PC-9 (cell line): ENCODE data around the gene FCRL6. TPM values are rescaled to one million over a fixed set of nuclear protein-coding genes. Genes with fewer than 3 reads are reported as not detected.
A peak's percentile ranks its signal among the peaks of the same experiment; 100 is the strongest.

Source experiments
- Bru-seq: library from RNA; stranded (reverse); fragments of 400-500 nt; gene quantifications from one replicate; lab custom pipeline; 2021; lab: Mats Ljungman, UMichigan
- BruChase-seq, 2 experiments: library from RNA; stranded (reverse); fragments of 400-500 nt; gene quantifications; one replicate each; lab custom pipeline; 2021; lab: Mats Ljungman, UMichigan
- BruUV-seq: library from RNA; stranded (reverse); fragments of 400-500 nt; replicated peaks from 2 replicates; lab custom pipeline; 2021; lab: Mats Ljungman, UMichigan
- CTCF ChIA-PET: fragments of 300-600 bp; sonication (Branson Sonifier 250); formaldehyde crosslinking; loops from one replicate; lab custom pipeline; 2022; ENCODE audit warnings: antibody characterized with exemption; lab: Charles Lee
- POLR2A ChIA-PET: fragments of 300-600 bp; sonication (Branson Sonifier 250); formaldehyde crosslinking; loops from one replicate; lab custom pipeline; 2022; ENCODE audit warnings: antibody characterized with exemption; ENCODE audit not compliant: unreplicated experiment; lab: Charles Lee
- DNase-seq, 2 experiments: peaks; one replicate each; pipeline versions ENCODE4 v3.0.0 to v3.0.0-alpha.2; 2015 to 2022; ENCODE audit warnings: mixed read lengths in 1 of 2
- H2AFZ ChIP-seq: fragments of 200-600 bp; sonication (generic); 2 replicates; pipeline ENCODE4 v1.8.1; 2017; ENCODE audit warnings: antibody characterized with exemption
- H3F3A ChIP-seq: fragments of 200-600 bp; sonication (generic); 2 replicates; pipeline ENCODE4 v1.8.1; 2017; ENCODE audit warnings: antibody characterized with exemption, mild to moderate bottlenecking, low read depth; ENCODE audit not compliant: insufficient read depth
- H3K27ac ChIP-seq: fragments of 200-600 bp; sonication (generic); 2 replicates; pipeline ENCODE4 v1.6.1; 2016; ENCODE audit warnings: mixed run types
- H3K27me3 ChIP-seq: fragments of 200-600 bp; sonication (generic); 2 replicates; pipeline ENCODE4 v1.6.1; 2016; ENCODE audit warnings: low read depth, mixed run types; ENCODE audit not compliant: insufficient read depth
- H3K36me3 ChIP-seq: fragments of 200-600 bp; sonication (generic); 2 replicates; pipeline ENCODE4 v1.6.1; 2016; ENCODE audit warnings: low read depth, mixed run types
- H3K4me1 ChIP-seq: fragments of 200-600 bp; sonication (generic); replicated peaks from 2 replicates; pipeline ENCODE4 v1.6.1; 2016; ENCODE audit warnings: mixed run types; ENCODE audit not compliant: insufficient read depth
- H3K4me2 ChIP-seq: fragments of 200-600 bp; sonication (generic); 2 replicates; pipeline ENCODE4 v1.6.1; 2017; ENCODE audit warnings: mixed run types
- H3K4me3 ChIP-seq: fragments of 200-600 bp; sonication (generic); 2 replicates; pipeline ENCODE4 v1.6.1; 2016; ENCODE audit warnings: mixed run types
- H3K79me2 ChIP-seq: fragments of 200-600 bp; sonication (generic); 2 replicates; pipeline ENCODE4 v1.6.1; 2017; ENCODE audit warnings: low read depth, mixed run types
- H3K9me2 ChIP-seq: fragments of 200-600 bp; sonication (generic); 2 replicates; pipeline ENCODE4 v1.8.1; 2017; ENCODE audit warnings: mild to moderate bottlenecking; ENCODE audit not compliant: insufficient read depth
- H3K9me3 ChIP-seq: fragments of 200-600 bp; sonication (generic); 2 replicates; pipeline ENCODE4 v1.8.1; 2016; ENCODE audit warnings: low read depth; ENCODE audit not compliant: insufficient read depth
- H4K20me1 ChIP-seq: fragments of 200-600 bp; sonication (generic); 2 replicates; pipeline ENCODE4 v1.8.1; 2017; ENCODE audit not compliant: insufficient read depth
- CTCF ChIP-seq: fragments of 200-600 bp; sonication (generic); conservative IDR thresholded peaks from 2 replicates; pipeline ENCODE4 v1.6.1; 2017; ENCODE audit warnings: mixed run types, antibody characterized with exemption, mild to moderate bottlenecking, moderate library complexity
- EZH2 ChIP-seq: fragments of 200-600 bp; sonication (generic); IDR thresholded peaks from 2 replicates; pipeline ENCODE4 v1.8.0; 2017; ENCODE audit warnings: antibody characterized with exemption, low read depth
- intact Hi-C: fragments of 100-400 bp; cut with micrococcal nuclease; formaldehyde crosslinking; loops from one replicate; pipeline ENCODE4 v1.10.0; 2022; ENCODE audit not compliant: unreplicated experiment
- long read RNA-seq: library from polyadenylated mRNA; stranded (forward); transcript quantifications from one replicate; pipeline ENCODE4 v2.0.0, GENCODE V29; 2022
- total RNA-seq: library from RNA; stranded (reverse); gene quantifications from 2 replicates; pipeline ENCODE4 v1.2.3, GENCODE V29; 2021

The FCRL6 gene
- total RNA-seq, result not detected in 2 replicates
- percentile 5 among the genes with signal in this experiment for Bru-seq, nascent RNA
- percentile 14 among the genes with signal in this experiment for BruChase-seq, experiment 1, labeled RNA remaining after a 2-hour chase
- BruChase-seq, experiment 2, labeled RNA remaining after a 6-hour chase, result percentile 5 among the genes with signal in this experiment
- long read RNA-seq, result 0 reads

GRCh38 chr1:159802111-159802510 lies at the start of gene FCRL6:
Gene FCRL6 (plus strand): TSS chr1:159802360. CDS start chr1:159802425, 65 bp downstream.
- no peaks in the 10 kb centered on the region for H3K4me1 ChIP-seq
- H3K27me3 ChIP-seq, result 0 out of 2 replicates have a peak, but pooled peaks cover 5% of the 10 kb centered on the region
- H3K27ac ChIP-seq, result no peak within 1 kb of the TSS
- BruUV-seq, result no TSS peak
- TF ChIP-seq CTCF (no peak), EZH2 (no peak)
- H3F3A ChIP-seq, result no peaks in the 10 kb centered on the region
- H3K36me3 ChIP-seq, result no peaks in the 10 kb centered on the region
- POLR2A ChIA-PET, result no interaction called here
- no peak within 1 kb of the TSS for H3K4me2 ChIP-seq
- H3K9me2 ChIP-seq, result no peaks in the 10 kb centered on the region
- H3K9me3 ChIP-seq, result no peaks in the 10 kb centered on the region
- H2AFZ ChIP-seq, result no peak within 1 kb of the TSS
- no peak for DNase-seq
- CTCF ChIA-PET, result no interaction called here
- no peaks in the 10 kb centered on the region for H3K79me2 ChIP-seq
- H4K20me1 ChIP-seq, result no peaks in the 10 kb centered on the region
- intact Hi-C loops, result no loop called here
- H3K4me3 ChIP-seq, result no peak within 1 kb of the TSS

- DNase-seq, result no peak
- POLR2A ChIA-PET, result no interaction called here
- Histone ChIP-seq H3K4me3 (no peak overlapping the region), H3K36me3 (no peaks in the 10 kb centered on the region), H3K9me3 (no peaks in the 10 kb centered on the region; the same call in 1 of the 2 replicates), H3K4me1 (no peaks in the 10 kb centered on the region), H3K4me2 (no peak overlapping the region), H4K20me1 (no peaks in the 10 kb centered on the region), H3K27ac (no peak overlapping the region), H3F3A (no peaks in the 10 kb centered on the region), H3K27me3 (peaks cover 11% of the 10 kb centered on the region), H2AFZ (no peak overlapping the region), H3K9me2 (no peaks in the 10 kb centered on the region), H3K79me2 (no peaks in the 10 kb centered on the region)
- intact Hi-C loops, result no loop called here
- no TSS peak for BruUV-seq
- CTCF ChIA-PET, result no interaction called here
- TF ChIP-seq EZH2, result no peak
- TF ChIP-seq CTCF, result no peak
Measured at GRCh38 chr1:159753386-159753785, 48.8 kb upstream of the FCRL6 start.

- no peak for DNase-seq
- TF ChIP-seq EZH2 (no peak), CTCF (no peak)
- Histone ChIP-seq H3K4me2 (no peak overlapping the region), H3F3A (no peaks in the 10 kb centered on the region), H3K9me3 (no peaks in the 10 kb centered on the region; the same call in 1 of the 2 replicates), H3K36me3 (no peaks in the 10 kb centered on the region), H3K27ac (no peak overlapping the region), H2AFZ (no peak overlapping the region), H3K4me1 (no peaks in the 10 kb centered on the region), H4K20me1 (no peaks in the 10 kb centered on the region), H3K79me2 (no peaks in the 10 kb centered on the region), H3K27me3 (peaks cover 11% of the 10 kb centered on the region), H3K9me2 (no peaks in the 10 kb centered on the region), H3K4me3 (no peak overlapping the region)
- CTCF ChIA-PET, result no interaction called here
- intact Hi-C loops, result no loop called here
- POLR2A ChIA-PET, result no interaction called here
- BruUV-seq, result no TSS peak
Measured at GRCh38 chr1:159755451-159756007, 46.6 kb upstream of the FCRL6 start.
